GM21576 (cell line): ENCODE data around the gene MBOAT7.
A peak's percentile ranks its signal among the peaks of the same experiment; 100 is the strongest.

Experiments used
- ATAC-seq: cut with Tn5 transposase; IDR thresholded peaks from one replicate; pipeline ENCODE4 v1.9.1; 2021; ENCODE audit warnings: mild to moderate bottlenecking, moderate library complexity; ENCODE audit not compliant: unreplicated experiment

Gene MBOAT7

DNA sequence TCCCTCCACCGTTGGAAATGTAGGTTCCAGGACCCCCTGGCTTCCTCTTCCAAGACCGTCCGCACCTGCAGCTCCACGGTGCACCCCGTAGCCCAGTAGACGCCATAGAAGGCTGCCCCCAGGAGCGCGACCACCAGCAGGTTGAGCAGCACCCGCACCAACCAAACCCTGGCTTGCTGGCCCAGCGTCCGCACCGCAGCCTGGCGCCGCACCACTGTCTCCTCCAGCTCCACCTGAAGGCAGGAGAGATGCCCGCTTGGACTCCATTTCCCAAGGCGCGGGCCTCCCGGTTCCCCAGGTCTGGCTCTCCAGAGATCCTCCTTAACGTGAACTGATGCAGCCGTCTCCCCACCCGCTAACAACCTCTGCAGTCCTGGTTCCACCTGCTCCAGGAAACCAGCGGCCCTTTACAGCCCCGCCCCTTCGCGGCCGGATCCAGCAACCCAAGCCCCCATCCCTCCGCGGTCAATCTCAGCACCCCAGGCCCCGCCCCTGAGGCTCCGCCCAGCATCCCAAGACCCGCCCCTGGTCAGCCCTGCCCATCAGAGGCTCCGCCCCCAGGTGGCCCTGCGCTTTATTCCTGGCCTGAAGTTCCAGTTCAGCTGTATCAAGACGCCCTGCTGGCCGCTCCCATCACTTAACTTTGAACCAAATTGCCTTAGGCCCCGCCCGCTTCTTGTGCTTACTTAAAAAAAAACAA lies 24.9 kb downstream of the MBOAT7 start:
- ATAC-seq = no peak

DNA sequence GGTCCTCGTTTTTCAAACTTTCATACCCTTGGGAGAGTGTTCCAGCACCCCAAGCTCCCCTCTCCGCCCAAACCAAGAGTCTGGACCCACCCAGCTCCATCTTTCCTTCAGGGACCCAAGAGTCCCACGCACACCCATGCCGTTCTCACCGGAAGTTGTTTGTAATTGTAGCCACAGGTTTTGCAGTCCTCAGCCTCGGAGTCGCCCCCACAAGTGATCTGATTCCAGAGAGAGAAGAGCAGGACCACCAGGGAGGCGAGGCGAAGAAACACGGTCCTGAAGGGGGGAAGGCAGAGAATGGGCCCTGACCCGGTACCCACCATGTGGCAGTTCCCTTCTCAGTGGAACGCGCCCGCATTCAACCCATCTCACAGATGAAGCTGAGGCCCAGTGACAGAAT lies 26.5 kb downstream of the MBOAT7 start:
- ATAC-seq = no peak

DNA sequence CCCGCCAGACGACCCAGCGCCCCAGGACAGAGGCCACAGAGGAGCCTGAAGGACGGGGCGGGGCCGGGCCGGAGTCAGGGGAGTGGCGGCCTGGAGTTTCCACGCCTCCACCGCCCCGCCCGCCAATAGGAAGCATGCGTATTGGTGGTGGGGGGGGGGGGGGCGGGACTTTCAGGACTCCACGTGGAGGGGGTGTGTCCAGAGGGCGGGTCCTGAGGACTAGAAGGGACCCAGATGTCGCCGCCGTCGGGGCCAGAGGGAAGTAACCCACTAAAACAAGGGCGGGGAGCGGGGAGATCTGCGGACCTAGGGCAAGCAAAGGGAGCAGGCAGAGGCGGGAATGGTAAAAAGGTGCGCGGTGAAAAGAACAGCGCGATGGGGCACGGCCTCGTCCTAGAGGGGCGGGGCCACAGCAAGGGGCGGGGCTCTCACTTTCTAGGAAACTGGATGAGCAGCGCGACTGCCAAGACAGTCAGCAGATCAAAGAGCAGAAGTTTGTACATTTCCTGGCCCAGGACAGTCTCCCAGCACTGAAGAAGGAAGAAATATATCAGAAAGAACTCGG lies 27.1 kb downstream of the MBOAT7 start:
- no peak for ATAC-seq

DNA sequence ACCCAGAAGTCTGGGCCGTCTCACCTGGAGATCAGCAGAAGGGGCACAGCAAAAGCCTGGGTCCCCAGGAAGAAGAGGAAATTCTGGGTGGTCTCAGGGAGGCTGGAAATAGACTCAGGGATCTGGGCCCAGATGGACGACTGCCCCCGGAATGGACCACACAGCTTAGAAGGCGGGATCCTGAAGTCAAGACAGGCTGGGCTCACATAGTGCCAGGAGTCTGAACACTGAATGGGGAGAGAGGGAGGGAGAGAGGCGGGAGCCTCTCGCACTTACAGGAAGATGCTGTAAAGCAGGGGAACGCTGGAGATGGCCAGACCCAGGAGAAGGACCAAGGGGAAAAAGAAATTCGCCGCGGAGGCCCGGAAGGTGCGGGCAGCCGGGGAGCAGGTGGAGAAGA lies 28.5 kb downstream of the MBOAT7 start:
- ATAC-seq = no peak

DNA sequence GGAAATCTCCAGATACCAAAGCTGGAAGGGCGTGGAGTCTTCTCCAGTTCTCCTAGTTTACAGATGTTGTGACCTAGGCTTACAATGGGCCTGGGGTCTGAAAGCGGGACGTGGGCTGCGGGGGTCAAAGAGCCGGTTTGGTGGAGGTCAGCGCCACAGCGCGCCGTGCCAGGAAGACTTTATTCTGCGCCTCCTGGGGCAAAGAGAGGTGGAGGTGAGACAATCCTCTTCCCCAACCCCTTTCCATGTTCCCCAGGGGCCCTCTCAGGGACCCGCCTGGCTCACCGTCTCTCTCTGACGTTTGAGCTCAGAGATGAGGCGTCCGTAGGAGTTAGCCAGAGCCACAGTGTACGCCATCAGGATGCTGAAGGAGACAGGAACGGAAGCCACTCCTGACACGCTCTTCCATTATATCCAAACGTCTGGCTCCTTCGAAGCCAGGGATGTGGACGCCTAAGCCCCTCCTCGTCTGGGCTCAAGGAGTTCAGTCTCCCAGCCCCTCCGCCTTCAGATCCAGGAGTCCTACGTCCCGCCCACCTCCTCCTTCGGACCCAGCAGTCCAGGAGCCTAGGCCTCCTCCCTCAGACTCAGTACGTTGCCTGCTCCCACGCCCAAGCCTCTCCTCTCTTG lies 29.1 kb downstream of the MBOAT7 start:
- ATAC-seq = peak; percentile 1

DNA sequence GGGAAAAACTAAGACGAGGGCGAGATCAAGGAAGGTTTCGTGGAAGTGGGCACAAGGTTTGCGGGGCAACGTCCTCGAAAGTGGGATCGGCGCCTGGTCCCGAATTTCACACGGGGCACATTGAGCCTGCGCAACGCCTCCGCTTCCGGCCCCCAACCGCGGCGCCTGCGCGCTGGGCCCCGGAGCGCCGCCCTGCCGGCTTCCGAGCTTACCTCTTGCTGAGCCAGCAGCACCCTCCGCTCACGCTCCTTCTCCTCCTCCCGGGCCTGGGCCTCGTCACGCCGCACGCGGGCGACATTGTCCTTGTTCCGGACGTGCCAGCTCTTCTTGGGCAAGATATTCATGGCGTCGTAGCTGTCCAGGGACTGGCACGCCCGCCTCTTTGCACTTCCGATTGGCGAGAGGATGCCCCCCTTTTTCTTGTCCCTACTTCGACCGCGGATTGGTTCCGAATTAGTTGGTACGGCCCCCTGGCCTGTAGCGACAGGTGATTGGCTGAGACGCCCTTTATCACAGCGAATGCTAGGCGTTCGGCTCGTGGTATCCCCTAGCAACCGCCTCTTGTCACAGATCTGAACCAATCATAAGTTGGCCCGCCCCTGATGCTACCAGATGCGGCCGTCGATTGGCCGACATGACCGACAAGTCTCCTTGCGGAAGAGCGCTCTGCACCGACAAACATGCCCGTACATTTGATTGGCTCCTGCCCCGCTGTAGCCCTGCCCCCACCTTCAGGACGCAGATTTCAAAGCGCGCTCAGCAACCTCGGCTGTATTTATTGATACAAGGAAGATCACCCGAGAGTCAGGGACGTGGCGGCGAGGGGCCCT lies 29.8 kb downstream of the MBOAT7 start, which contains the start of gene LENG1:
Gene LENG1 (minus strand): TSS at position 370 of the 830 bp plus-strand sequence. CDS start 26 bp downstream, at position 344.
- peak; percentile 86 for ATAC-seq

DNA sequence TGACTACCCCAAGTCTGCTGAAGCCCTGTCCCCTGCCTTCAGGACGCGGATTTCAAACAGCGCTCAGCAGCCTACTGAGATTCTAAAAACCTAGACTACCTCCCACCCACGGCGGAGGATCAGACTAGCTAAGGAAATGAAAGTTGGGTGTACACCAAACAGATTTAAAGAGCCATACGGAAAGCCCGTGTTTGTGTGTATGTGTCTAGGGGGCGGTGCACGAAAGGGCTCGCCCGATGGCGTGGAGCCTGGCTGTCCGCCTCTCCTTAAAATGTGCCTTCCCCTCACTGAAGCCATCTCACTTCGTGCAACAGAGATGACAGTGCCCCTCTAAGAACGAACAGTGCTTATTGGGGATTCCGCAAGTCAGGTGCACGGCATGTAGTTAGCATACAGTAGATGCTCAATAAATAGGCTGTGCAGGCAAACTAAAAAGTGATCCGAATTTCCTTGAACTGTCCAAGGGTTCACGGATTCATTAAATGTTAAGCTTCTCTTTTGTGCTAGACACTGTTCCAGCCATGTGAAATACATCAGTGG lies 30.5 kb downstream of the MBOAT7 start:
- ATAC-seq = no peak

DNA sequence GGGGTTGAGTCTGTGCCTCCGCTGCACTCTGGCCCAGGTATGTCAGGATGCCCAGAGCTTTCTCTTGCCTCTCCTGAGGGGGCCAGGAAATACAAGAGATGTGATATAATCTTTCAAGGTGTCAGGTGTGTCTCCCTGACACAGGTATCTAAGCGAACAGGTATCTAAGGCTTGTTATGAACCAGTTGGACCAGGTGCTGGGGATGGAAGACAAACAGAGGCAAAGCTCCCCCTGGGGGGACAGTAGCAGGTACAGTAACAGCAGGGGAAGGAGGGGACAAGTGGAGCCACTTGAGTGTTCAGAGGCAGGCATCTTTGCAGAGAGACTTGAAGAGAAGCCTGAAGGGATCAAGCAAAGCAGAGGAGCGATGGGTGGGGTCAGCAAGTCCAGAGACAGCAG lies 32.4 kb downstream of the MBOAT7 start:
- no peak for ATAC-seq

DNA sequence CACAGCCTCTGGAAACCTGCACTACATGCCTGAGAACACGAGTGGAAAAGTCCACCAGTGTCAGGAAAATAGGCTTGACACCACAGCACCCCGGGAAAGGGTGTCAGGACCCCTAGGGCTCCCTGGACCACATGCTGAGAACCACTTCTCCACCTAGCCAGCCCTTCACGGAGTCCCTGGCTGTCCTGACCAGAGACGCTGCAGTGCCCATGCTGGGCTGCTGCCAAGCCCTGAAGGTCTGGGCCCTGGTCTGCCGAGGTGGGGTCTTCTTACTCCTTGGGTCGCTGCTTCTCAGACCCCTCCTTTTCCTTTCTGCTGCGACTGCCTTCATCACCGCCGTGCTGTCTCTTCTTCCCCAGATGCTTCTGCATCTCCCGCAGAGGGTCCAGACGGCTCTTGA lies 32.9 kb downstream of the MBOAT7 start:
- ATAC-seq = no peak

DNA sequence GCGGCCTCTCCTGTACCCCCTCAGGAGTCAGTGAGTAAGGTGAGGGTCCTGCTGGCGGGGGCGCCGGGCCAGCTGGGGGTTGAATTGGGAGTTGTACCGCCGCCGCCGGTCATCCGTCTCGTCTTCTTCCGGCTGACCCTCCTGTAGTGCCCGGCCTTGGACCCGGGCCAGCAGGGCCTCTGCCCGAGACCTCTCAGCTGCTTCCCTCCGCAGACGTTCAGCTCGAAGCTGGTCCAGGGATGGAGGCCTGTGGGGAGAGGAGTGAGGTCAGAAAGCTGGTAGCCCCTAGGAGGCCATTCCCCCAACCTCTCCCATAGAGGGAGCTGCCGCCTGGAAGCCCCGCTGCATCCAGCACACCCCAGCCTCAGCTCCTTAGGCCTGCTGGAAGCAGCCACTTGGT lies 33.7 kb downstream of the MBOAT7 start:
- no peak for ATAC-seq

DNA sequence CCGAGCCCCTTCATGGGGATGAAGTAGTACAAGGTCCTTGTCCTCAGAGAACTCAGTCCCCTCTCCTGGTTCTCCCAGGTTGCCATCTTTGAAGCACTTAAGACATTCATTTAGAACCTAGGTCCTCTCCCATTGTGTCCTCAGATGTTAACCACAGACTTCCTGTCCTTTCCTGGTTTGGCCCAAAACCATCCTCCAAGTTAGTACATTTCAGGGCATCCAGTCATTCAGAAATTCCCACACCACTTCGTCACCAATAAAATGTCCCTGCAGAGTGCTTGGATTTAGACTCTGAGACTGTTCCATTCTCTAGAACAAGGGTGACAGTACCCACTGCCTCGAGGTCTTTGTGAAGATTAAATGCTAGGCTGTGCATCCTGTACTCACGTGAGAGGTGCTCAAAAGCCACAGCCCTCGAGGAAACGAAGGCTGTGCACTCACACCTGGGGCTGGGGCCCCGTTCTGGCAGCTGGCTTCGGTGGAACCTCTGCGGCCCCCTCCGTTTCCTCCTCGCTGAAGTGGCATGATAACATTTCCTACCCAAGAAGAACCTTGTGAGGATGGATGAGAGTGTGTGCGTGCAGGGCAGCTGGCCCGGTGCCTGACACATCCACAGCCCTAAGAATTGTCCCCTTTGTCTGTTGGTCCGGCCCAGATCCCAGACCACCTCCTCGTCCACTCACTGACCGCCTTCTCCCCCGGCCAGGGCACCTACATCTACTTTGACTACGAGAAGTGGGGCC lies 34.6 kb downstream of the MBOAT7 start:
- no peak for ATAC-seq

DNA sequence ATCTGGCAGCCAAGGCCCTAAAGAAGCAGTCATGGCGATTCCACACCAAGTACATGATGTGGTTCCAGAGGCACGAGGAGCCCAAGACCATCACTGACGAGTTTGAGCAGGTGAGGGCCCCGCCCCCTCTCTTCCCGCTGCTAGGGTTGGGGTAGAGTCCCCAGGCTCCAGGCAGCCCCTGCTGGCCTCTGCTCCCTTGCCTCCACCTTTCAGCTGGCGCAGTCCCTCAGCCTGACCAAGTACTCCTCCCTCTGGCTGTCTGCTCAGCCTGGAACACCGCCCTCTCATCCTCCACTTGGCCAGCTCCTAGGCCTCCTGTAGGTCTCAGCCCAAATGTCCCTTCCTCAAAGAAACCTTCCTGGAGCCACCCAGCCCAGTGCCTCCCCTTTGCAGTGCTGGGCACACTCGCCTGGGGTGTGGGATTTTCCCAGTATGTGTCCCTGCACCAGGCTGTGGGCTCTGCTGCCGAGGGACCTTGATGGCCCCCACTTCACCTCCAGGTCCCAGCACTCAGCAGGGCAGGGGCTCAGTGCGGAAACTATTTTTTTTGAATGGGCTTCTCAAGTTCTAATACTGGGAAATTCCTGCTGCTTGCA lies 35.6 kb downstream of the MBOAT7 start:
- no peak for ATAC-seq

DNA sequence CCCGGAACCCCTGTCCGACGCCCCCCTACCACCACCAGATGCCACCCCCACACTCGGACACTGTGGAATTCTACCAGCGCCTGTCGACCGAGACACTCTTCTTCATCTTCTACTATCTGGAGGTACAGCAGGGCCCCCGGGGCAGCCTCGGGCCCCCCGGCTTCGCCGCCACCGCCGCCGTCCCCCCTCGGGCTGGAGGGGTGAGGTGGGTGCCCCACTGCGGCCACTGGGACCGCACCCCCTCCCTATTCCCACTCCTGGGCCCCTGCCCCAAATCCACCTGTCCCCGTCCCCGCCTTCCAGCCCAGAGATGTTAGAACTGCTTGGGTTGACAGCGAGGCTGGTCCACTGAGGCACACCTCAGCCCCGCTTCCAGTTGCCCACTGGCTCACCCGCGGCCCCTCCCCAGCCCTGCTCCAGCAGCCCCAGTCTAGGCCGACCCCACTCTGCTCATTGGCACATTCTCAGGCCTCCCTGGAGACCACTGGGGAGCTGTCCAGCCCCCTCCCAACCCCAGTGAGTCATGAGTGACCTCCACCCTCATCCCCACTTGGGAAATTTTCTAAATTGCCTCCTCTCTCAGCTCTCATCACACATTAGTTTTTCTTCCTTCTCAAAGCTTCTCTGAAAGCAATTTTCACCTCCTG lies 36.4 kb downstream of the MBOAT7 start:
- ATAC-seq = no peak

DNA sequence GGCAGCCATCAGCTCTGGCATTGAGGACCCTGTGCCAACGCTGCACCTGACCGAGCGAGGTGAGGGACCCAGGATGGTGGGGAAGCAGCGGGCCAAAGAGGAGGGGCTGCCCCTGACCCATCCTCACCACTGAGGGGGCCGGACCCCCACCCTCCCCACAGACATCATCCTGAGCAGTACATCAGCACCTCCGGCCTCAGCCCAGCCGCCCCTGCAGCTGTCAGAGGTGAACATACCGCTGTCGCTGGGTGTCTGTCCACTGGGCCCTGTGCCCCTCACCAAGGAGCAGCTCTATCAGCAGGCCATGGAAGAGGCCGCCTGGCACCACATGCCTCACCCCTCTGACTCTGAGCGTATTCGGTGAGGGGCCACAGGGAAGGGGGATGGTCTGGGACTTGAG lies 37.1 kb downstream of the MBOAT7 start:
- ATAC-seq = no peak

DNA sequence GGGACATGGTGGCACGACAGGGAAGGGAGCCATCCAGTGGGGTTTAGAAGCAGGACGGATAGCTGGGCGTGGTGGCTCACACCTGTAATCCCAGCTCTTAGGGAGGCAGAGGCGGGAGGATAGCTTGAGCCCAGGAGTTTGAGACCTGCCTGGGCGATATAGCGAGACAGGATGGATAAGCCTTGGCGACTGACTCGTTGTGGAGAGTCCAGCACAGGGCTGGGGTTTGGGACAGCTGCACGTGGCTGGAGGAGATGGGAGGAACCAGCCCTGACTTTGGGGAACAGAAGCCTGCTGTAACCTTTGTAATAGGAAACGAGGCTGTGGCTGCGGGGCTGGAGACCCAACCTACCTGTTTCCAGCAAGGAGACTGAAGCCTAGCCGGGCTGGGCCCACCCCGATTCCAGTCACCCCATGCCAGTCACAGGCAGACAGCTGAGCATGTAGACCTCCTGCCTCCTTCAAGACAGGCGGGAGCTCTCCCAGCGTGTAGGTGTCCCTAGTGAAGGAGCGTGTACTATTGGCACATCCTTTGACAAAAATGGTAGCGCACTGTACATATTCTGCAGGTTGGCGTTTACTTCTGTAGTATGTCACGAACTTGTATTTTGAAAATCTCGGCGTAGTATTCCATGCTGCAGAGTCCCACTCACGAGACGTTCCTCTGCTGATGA lies 37.9 kb downstream of the MBOAT7 start:
- no peak for ATAC-seq

DNA sequence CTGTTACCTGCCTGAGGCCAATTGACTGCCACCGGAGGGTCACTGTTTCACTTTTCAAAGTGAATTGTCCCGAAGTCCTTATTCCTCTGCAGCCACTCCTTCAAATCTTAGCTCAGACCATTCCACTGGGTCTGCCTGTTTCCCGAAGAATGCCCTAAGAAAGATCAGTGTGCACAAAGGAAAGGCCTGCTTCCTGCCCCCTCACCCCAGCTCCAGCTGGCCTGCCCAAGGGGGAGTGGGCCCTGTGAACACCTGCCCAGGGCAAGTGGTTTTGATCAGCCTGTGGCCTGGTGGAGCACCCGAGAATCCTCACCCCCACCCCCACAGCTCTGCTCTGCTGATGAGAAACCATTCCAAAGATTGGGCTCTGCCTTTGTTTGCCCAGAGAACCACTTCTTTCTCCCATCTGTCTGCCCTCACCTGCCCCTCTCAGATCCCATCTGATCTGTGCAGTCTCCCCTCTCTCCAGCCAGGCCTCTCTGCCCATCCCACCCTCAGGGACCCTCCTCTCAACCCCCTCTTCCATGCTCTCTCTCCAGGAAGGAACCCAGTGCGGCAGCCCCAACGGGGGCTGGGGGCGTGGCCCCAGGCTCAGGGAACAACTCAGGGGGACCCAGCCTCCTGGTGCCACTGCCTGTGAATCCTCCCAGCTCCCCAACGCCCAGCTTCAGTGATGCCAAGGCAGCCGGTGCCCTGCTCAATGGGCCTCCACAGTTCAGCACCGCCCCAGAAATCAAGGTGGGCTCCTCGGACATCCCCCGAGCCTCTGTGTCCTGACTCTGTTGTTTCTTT lies 40.2 kb downstream of the MBOAT7 start:
- ATAC-seq = no peak

DNA sequence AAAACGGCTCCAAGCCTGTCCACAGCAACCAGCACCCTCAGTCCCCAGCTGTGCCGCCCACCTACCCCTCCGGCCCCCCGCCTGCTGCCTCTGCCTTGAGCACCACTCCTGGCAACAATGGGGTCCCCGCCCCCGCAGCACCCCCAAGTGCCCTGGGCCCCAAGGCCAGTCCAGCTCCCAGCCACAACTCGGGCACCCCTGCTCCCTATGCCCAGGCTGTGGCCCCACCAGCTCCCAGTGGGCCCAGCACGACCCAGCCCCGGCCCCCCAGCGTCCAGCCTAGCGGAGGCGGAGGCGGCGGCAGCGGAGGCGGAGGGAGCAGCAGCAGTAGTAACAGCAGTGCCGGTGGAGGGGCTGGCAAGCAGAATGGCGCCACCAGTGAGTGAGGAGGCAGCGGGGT lies 41.2 kb downstream of the MBOAT7 start:
- no peak for ATAC-seq

DNA sequence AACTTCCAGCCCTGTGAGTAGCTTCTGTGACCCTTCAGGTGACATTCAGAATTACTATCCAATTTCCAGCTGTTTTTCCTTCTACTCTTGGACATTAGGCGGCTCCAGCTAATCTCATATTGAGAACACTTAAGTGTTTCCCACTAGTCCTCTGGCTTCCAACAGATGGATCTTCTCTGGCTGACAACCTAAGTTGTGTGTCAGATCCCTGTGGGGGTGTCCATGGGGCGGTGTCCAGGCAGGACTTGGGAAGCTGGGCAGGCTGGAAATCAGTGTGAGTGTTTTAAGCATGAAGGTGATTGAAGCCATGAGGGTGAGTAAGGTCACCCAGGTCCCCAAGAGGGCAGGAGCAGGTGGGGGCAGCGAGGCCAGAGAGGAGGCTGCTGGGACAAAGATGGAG lies 41.7 kb downstream of the MBOAT7 start:
- no peak for ATAC-seq
